ENCODE data around the gene CEBPZ. TPM values are rescaled to one million over a fixed set of nuclear protein-coding genes. Genes with fewer than 3 reads are reported as not detected.

CEBPZ gene, protein sequence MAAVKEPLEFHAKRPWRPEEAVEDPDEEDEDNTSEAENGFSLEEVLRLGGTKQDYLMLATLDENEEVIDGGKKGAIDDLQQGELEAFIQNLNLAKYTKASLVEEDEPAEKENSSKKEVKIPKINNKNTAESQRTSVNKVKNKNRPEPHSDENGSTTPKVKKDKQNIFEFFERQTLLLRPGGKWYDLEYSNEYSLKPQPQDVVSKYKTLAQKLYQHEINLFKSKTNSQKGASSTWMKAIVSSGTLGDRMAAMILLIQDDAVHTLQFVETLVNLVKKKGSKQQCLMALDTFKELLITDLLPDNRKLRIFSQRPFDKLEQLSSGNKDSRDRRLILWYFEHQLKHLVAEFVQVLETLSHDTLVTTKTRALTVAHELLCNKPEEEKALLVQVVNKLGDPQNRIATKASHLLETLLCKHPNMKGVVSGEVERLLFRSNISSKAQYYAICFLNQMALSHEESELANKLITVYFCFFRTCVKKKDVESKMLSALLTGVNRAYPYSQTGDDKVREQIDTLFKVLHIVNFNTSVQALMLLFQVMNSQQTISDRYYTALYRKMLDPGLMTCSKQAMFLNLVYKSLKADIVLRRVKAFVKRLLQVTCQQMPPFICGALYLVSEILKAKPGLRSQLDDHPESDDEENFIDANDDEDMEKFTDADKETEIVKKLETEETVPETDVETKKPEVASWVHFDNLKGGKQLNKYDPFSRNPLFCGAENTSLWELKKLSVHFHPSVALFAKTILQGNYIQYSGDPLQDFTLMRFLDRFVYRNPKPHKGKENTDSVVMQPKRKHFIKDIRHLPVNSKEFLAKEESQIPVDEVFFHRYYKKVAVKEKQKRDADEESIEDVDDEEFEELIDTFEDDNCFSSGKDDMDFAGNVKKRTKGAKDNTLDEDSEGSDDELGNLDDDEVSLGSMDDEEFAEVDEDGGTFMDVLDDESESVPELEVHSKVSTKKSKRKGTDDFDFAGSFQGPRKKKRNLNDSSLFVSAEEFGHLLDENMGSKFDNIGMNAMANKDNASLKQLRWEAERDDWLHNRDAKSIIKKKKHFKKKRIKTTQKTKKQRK
- 17.8 and 26.0 TPM in 2 replicates for total RNA-seq

DNA sequence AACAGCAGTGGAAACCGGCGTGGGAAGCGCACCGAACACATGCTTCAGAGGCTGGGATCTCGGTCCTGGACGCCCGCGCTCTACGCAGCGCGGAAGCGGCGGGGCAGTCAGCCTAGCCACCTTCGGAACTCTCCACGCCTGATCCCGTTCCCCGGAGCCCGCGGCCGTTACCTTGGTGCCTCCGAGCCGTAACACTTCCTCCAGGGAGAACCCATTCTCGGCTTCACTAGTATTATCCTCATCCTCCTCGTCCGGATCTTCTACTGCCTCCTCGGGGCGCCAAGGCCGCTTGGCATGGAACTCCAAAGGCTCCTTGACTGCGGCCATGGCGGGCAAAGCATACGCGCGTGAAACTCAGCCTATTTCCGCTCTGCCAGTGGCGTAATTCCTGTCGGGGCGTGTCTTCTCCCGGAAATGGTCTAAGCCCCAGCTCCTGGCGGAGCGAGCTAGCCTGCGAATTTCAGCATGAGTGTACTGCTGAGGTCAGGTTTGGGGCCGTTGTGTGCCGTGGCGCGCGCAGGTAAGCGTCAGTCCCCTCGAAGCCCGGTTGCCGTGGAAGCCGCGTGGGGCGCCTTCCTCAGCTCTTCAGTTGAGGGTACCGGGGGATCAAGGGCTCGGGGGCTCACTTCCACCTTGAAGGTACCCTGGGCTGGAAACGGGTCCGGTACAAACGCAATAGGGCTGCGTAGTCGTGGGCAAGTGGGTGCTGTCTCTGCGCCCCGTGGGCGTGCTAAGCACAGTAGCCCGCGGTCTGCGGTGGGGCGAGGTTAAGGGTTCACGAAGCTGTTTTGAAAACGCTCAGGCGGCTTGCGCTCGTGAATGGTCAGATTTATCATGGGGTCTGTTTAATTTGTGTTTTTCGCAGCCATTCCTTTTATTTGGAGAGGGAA, at the start of gene CEBPZ, which contains the start of gene NDUFAF7:
TSS of gene CEBPZ (minus strand) at position 356 of the 890 bp plus-strand sequence. CDS start at position 327, 29 bp downstream.
TSS of gene NDUFAF7 (plus strand) at position 418 of the 890 bp plus-strand sequence. CDS start at position 466, 48 bp downstream.

DNA sequence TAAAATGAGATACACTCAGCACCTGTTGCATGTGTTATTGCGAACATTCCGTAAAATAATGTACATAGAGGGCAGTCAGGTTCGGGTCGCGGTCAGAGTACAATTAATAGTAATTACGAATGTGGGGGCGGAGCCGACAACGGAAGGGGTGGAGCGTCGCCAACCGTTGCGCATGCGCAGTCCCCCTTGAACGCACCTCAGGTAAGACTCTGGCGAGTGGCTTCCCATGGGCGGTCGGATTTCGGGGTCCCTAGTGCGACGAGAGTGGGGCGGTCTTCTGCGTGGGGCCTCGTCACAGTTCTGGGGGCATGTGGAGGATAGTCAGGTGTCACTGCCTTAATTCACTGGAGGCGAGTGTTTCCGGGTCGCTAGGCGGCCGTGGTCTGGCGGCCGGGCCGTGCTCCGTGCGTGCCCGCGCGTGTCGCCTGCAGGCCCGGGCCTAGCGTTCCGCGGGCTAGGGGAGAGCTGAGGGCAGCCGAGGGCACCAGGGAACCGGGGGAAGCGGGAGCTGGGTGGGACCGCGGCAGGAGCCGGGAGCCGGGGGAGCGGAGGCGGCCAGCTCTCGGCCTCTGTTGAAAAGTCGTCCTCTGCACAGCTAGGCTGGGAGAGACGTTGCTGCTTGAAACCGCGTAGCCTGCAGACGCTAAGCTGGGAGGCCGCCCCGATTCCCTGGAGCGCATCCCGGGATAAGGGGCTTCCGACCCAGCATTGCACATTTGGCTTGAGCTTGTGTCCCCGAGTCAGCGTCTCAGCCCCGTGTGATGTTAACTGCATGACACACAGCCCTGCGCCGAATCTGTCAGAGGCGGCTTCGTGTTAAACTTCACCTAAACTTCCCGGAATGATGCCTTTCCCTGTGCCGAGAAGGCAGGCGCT, 34.8 kb downstream of the CEBPZ start, which contains the start of gene CEBPZOS:
TSS of gene CEBPZOS (plus strand) at position 177 of the 876 bp plus-strand sequence. CDS start 3,209 bp downstream, outside the sequence.

DNA sequence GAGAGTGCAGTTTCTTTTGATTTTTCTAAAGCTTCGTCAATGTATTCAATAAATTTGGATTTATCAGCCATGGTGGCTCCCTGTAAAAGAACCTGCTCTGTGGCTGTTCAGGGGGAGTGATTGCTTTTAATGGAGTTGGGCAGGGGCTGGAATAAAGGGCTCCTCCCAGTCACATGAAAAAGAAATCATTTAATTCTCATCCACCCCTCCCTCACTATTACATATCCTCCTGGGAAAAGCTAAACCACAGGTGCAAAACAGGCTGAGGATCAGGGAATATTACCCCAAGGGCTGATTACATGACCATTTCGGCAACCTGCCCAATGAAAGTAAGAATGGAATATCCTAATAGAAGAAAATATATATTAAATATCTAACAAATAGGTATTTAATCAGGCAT, 42.8 kb downstream of the CEBPZ start, which contains the start of gene SULT6B1:
TSS of gene SULT6B1 (minus strand) at position 101 of the 400 bp plus-strand sequence. CDS start at position 71, 30 bp downstream.

DNA sequence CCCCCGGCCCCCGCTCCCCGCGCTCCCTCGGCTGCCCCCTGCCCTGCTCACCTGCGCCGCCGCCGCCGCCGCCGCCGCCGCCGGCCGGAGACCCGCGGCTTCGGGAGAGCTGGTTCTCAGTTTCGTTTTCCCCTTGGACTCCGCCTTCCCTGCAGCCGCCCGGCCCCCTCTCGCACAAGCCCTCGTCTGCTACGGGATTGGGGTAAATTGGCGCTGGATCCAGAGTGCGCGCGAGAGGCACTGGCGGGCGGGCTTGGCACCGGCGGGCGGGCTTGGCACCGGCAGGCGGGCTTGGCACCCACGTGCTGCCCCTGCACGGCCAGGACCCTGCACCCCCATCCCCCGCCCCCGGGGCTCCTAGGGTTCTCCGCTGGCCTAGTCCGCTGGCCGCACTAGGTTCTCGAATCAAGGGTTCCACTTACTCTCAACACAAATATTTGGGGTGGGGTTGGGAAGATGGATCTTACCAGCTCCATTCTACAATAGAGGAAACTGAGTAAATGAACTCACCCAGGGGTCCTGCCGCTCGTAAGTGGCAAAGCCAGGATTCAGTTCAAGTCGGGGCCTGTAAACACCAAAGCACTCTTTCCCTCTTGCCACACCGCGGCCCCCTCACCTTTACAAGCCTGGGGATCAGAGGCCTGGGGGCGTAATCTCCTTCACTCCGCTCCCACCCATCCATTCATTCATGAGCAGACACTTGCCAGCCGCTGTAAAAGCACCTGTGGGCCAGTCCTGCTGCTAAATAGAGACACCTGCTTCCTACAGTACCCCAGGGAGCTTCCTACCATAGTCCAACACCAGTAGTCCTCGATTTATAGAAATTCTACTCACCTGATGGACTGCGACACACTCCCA, 74.3 kb downstream of the CEBPZ start, which contains the start of gene EIF2AK2:
TSS of gene EIF2AK2 (minus strand) at position 124 of the 858 bp plus-strand sequence. CDS start 9,174 bp downstream, outside the sequence.

Other genes starting within 250 kb of the CEBPZ start
- gene HEATR5B, start 147.2 kb downstream of the CEBPZ start, total RNA-seq, result 8.7 and 10.7 TPM in 2 replicates
- 5.3 and 5.7 TPM in 2 replicates for gene GPATCH11, start 147.1 kb downstream of the CEBPZ start, total RNA-seq
- 19.0 and 22.3 TPM in 2 replicates for gene EIF2AK2, start 74.6 kb downstream of the CEBPZ start, total RNA-seq
- not detected in 2 replicates for gene SULT6B1, start 42.9 kb downstream of the CEBPZ start, total RNA-seq
- gene CEBPZOS, start 35.1 kb downstream of the CEBPZ start, total RNA-seq, result 14.8 and 20.4 TPM in 2 replicates
- 8.0 and 13.2 TPM in 2 replicates for gene NDUFAF7, start 62 bp upstream of the CEBPZ start, total RNA-seq
- gene PRKD3, start 93.2 kb upstream of the CEBPZ start, total RNA-seq, result 27.0 and 27.6 TPM in 2 replicates
- 1.9 and 4.1 TPM in 2 replicates for gene QPCT, start 113.0 kb upstream of the CEBPZ start, total RNA-seq

Data from cardiac ventricle fibroblast (primary cell).